HG03378 (cell line): ENCODE data around the gene PHLPP1.
"Not testable (repeated sequence)": the region's sequence is repeated elsewhere in the genome, so short reads cannot be mapped to it uniquely, and the experiment has no call there.

Source experiments
- ATAC-seq: cut with Tn5 transposase; IDR thresholded peaks from one replicate; pipeline ENCODE4 v1.9.1; 2021; ENCODE audit warnings: mild to moderate bottlenecking, moderate library complexity; ENCODE audit not compliant: unreplicated experiment

PHLPP1 gene

GRCh38 chr18:62740650-62741049 is 25.3 kb downstream of the PHLPP1 start:
- ATAC-seq, result not testable (repeated sequence)

- no peak for ATAC-seq
Observed at GRCh38 chr18:62741118-62741566, 25.8 kb downstream of the PHLPP1 start.

- no peak for ATAC-seq
Observed at GRCh38 chr18:62741584-62741983, 26.2 kb downstream of the PHLPP1 start.

GRCh38 chr18:62744076-62744968 is 29.0 kb downstream of the PHLPP1 start:
- ATAC-seq, result no peak

GRCh38 chr18:62745089-62745751 is 29.9 kb downstream of the PHLPP1 start:
- no peak for ATAC-seq

GRCh38 chr18:62749389-62749788 is 34.0 kb downstream of the PHLPP1 start:
- no peak for ATAC-seq

- no peak for ATAC-seq
Observed at GRCh38 chr18:62751341-62751821, 36.0 kb downstream of the PHLPP1 start.

- no peak for ATAC-seq
Observed at GRCh38 chr18:62751977-62752376, 36.6 kb downstream of the PHLPP1 start.

GRCh38 chr18:62754026-62754425 is 38.7 kb downstream of the PHLPP1 start:
- ATAC-seq, result no peak

GRCh38 chr18:62755454-62755853 is 40.1 kb downstream of the PHLPP1 start:
- ATAC-seq, result no peak

GRCh38 chr18:62755946-62756345 is 40.6 kb downstream of the PHLPP1 start:
- no peak for ATAC-seq

GRCh38 chr18:62757399-62758010 is 42.2 kb downstream of the PHLPP1 start:
- ATAC-seq, result no peak

GRCh38 chr18:62758591-62758990 is 43.2 kb downstream of the PHLPP1 start:
- no peak for ATAC-seq

- ATAC-seq, result no peak
Observed at GRCh38 chr18:62759704-62760402, 44.5 kb downstream of the PHLPP1 start.

- no peak for ATAC-seq
Observed at GRCh38 chr18:62760403-62760734, 45.0 kb downstream of the PHLPP1 start.

- no peak for ATAC-seq
Observed at GRCh38 chr18:62763101-62763521, 47.8 kb downstream of the PHLPP1 start.

GRCh38 chr18:62766266-62766665 is 50.9 kb downstream of the PHLPP1 start:
- ATAC-seq, result no peak

GRCh38 chr18:62767321-62767720 is 52.0 kb downstream of the PHLPP1 start:
- ATAC-seq, result no peak

- ATAC-seq, result no peak
Observed at GRCh38 chr18:62767836-62768557, 52.7 kb downstream of the PHLPP1 start.

GRCh38 chr18:62768558-62768943 is 53.2 kb downstream of the PHLPP1 start:
- ATAC-seq, result no peak
